K562 (cell line): ENCODE results near the gene C6orf89.

Source experiments
- ESRRA ChIP-seq: fragments of 450-650 bp; IDR thresholded peaks from 2 replicates; pipeline ENCODE4 v1.6.1; 2014; ENCODE audit warnings: low read depth, mild to moderate bottlenecking, moderate library complexity, borderline replicate concordance
- MAZ ChIP-seq, 2 experiments: fragments of 450-650 bp in 1 of 2; sonication (generic) in 1 of 2; formaldehyde crosslinking; IDR thresholded peaks in 1 of 2; conservative IDR thresholded peaks in 1 of 2; 2 replicates each; pipeline versions ENCODE4 v1.4.0 to v1.5.0; 2020; ENCODE audit warnings: mild to moderate bottlenecking in 1 of 2, missing genetic modification reagents in 1 of 2
- NR1H2 ChIP-seq: sonication (generic); formaldehyde crosslinking; IDR thresholded peaks from 2 replicates; pipeline ENCODE4 v1.4.0; 2020; ENCODE audit warnings: mild to moderate bottlenecking, missing genetic modification reagents
- POLR2A ChIP-seq: fragments of 450-650 bp; conservative IDR thresholded peaks from 2 replicates; pipeline ENCODE4 v1.6.1; 2016
- POLR2AphosphoS5 ChIP-seq: IDR thresholded peaks from 2 replicates; pipeline ENCODE4 v1.6.1; 2011; ENCODE audit warnings: mild to moderate bottlenecking, low read depth, low read length, moderate library complexity; ENCODE audit not compliant: control insufficient read depth, insufficient read depth
- SIX5 ChIP-seq, 2 experiments: IDR thresholded peaks; 2 replicates each; pipeline ENCODE4 v1.6.1; 2011; ENCODE audit warnings: low read length in 2 of 2, borderline replicate concordance in 1 of 2, low read depth in 1 of 2, mild to moderate bottlenecking in 1 of 2, moderate library complexity in 1 of 2; ENCODE audit not compliant: insufficient read depth in 1 of 2
- TCF7L2 ChIP-seq: fragments of 150-350 bp; IDR thresholded peaks from 2 replicates; pipeline ENCODE4 v1.6.1; 2016; ENCODE audit warnings: low read depth, mild to moderate bottlenecking, low read length, moderate library complexity
- TF ChIP-seq, protein P1 (sequence below): sonication (generic); formaldehyde crosslinking; IDR thresholded peaks from 2 replicates; pipeline ENCODE4 v1.8.0; 2022; ENCODE audit warnings: mild to moderate bottlenecking, missing genetic modification reagents
- TF ChIP-seq, protein P2 (sequence below), 3 experiments: IDR thresholded peaks in 2 of 3; conservative IDR thresholded peaks in 1 of 3; 2 replicates each; pipeline ENCODE4 v1.5.1; 2011 to 2012; ENCODE audit warnings: low read length in 3 of 3, mild to moderate bottlenecking in 3 of 3, control low read depth in 2 of 3, improper control_type of control experiment in 1 of 3, inconsistent platforms in 1 of 3, low read depth in 1 of 3, mixed read lengths in 1 of 3, moderate library complexity in 1 of 3; ENCODE audit not compliant: insufficient read depth in 2 of 3
- TF ChIP-seq, protein P3 (sequence below): fragments of 450-650 bp; IDR thresholded peaks from 2 replicates; pipeline ENCODE4 v1.6.1; 2017; ENCODE audit warnings: mild to moderate bottlenecking, moderate library complexity

DNA sequence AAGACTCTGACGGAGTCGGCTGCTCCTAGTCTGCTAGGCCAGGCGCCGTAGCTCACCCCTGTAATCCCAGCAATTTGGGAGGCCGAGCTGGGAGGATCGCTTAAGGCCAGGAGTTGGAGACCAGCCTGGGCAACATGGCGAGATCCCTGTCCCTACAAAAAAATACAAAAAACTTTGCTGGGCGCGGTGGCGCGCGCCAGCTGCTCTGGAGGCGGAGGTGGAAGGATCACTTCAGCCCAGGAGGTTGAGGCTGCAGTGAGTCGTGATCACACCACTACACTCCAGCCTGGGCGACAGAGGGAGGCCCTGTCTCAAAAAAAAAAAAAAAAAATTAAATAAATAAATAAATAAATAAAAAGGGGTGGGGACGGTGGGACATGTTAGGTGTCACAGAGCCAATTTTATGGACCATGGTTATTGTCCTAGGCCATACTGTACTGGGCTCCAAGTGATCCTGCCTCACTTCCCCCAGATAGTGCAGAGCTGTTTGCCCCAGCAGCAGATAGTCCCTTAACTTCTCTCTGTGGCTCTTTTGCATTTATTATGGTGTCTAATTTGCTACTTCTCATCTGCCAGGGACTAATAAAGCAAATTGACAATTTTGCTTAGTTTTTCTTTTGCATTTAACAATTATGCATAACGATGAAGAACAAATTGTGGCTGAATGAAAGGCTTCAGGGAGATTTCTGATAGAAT is 74.0 kb downstream of the C6orf89 start:
- TF ChIP-seq, protein P1, sequence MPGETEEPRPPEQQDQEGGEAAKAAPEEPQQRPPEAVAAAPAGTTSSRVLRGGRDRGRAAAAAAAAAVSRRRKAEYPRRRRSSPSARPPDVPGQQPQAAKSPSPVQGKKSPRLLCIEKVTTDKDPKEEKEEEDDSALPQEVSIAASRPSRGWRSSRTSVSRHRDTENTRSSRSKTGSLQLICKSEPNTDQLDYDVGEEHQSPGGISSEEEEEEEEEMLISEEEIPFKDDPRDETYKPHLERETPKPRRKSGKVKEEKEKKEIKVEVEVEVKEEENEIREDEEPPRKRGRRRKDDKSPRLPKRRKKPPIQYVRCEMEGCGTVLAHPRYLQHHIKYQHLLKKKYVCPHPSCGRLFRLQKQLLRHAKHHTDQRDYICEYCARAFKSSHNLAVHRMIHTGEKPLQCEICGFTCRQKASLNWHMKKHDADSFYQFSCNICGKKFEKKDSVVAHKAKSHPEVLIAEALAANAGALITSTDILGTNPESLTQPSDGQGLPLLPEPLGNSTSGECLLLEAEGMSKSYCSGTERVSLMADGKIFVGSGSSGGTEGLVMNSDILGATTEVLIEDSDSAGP (CRISPR knock-in tag): no peak
- TF ChIP-seq, protein P2, sequence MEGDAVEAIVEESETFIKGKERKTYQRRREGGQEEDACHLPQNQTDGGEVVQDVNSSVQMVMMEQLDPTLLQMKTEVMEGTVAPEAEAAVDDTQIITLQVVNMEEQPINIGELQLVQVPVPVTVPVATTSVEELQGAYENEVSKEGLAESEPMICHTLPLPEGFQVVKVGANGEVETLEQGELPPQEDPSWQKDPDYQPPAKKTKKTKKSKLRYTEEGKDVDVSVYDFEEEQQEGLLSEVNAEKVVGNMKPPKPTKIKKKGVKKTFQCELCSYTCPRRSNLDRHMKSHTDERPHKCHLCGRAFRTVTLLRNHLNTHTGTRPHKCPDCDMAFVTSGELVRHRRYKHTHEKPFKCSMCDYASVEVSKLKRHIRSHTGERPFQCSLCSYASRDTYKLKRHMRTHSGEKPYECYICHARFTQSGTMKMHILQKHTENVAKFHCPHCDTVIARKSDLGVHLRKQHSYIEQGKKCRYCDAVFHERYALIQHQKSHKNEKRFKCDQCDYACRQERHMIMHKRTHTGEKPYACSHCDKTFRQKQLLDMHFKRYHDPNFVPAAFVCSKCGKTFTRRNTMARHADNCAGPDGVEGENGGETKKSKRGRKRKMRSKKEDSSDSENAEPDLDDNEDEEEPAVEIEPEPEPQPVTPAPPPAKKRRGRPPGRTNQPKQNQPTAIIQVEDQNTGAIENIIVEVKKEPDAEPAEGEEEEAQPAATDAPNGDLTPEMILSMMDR (IDR thresholded peaks at IDR 0.05 in 2 of 3, conservative IDR thresholded peaks at IDR 0.05 in 1 of 3; ENCODE audit: insufficient read depth in 2 of 3, low read depth in 1 of 3, low read length in 3 of 3): no peak
- TF ChIP-seq POLR2AphosphoS5 (no peak), NR1H2 (CRISPR knock-in tag) (no peak), MAZ (CRISPR knock-in tag; conservative IDR thresholded peaks at IDR 0.05 in 1 of 2, IDR thresholded peaks at IDR 0.05 in 1 of 2) (no peak), ESRRA (no peak), SIX5 (IDR thresholded peaks at IDR 0.05; ENCODE audit: borderline replicate concordance in 1 of 2, insufficient read depth in 1 of 2, low read depth in 1 of 2, low read length in 2 of 2) (no peak), TCF7L2 (no peak), POLR2A (no peak)
- TF ChIP-seq, protein P3, sequence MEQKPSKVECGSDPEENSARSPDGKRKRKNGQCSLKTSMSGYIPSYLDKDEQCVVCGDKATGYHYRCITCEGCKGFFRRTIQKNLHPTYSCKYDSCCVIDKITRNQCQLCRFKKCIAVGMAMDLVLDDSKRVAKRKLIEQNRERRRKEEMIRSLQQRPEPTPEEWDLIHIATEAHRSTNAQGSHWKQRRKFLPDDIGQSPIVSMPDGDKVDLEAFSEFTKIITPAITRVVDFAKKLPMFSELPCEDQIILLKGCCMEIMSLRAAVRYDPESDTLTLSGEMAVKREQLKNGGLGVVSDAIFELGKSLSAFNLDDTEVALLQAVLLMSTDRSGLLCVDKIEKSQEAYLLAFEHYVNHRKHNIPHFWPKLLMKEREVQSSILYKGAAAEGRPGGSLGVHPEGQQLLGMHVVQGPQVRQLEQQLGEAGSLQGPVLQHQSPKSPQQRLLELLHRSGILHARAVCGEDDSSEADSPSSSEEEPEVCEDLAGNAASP: no peak
